HEK293T (cell line): ENCODE results near the gene PDCD2L.

ENCODE experiments used
- CTCF ChIA-PET: fragments of 350-600 bp; formaldehyde crosslinking; extraction: SDS; loops from one replicate; lab custom pipeline; 2021; ENCODE audit warnings: antibody characterized with exemption, inconsistent platforms; lab: Yijun Ruan, JAX
- POLR2A ChIA-PET: fragments of 350-600 bp; formaldehyde crosslinking; extraction: SDS; loops from one replicate; lab custom pipeline; 2020; ENCODE audit warnings: antibody characterized with exemption, inconsistent platforms; lab: Yijun Ruan, JAX
- DNase-seq: peaks from one replicate; pipeline ENCODE4 v3.0.0; 2012; ENCODE audit warnings: mixed read lengths; ENCODE audit errors: extremely low spot score
- ARNT ChIP-seq: fragments of 450-650 bp; IDR thresholded peaks from 2 replicates; pipeline ENCODE4 v1.6.1; 2017; ENCODE audit warnings: mild to moderate bottlenecking
- BHLHE40 ChIP-seq: fragments of 450-650 bp; IDR thresholded peaks from 2 replicates; pipeline ENCODE4 v1.6.1; 2016; ENCODE audit warnings: mild to moderate bottlenecking, moderate library complexity, borderline replicate concordance
- CTBP1 ChIP-seq: fragments of 450-650 bp; IDR thresholded peaks from 2 replicates; pipeline ENCODE4 v1.6.1; 2016; ENCODE audit warnings: borderline replicate concordance
- ELF4 ChIP-seq: fragments of 450-650 bp; IDR thresholded peaks from 2 replicates; pipeline ENCODE4 v1.6.1; 2017; ENCODE audit warnings: antibody characterized with exemption
- FOXA1 ChIP-seq: fragments of 450-650 bp; IDR thresholded peaks from 2 replicates; pipeline ENCODE4 v1.6.1; 2016; ENCODE audit warnings: mild to moderate bottlenecking
- FOXK2 ChIP-seq: fragments of 450-650 bp; IDR thresholded peaks from 2 replicates; pipeline ENCODE4 v1.6.1; 2016; ENCODE audit warnings: mild to moderate bottlenecking
- FOXM1 ChIP-seq: fragments of 450-650 bp; IDR thresholded peaks from 2 replicates; pipeline ENCODE4 v1.6.1; 2017; ENCODE audit warnings: mild to moderate bottlenecking, borderline replicate concordance
- HDGF ChIP-seq: fragments of 450-650 bp; IDR thresholded peaks from 2 replicates; pipeline ENCODE4 v1.6.1; 2017; ENCODE audit warnings: antibody characterized with exemption, borderline replicate concordance
- L3MBTL2 ChIP-seq: fragments of 450-650 bp; conservative IDR thresholded peaks from 2 replicates; pipeline ENCODE4 v1.6.1; 2016; ENCODE audit warnings: mild to moderate bottlenecking
- LEF1 ChIP-seq: fragments of 450-650 bp; IDR thresholded peaks from 2 replicates; pipeline ENCODE4 v1.6.1; 2017; ENCODE audit warnings: mild to moderate bottlenecking, borderline replicate concordance
- NFRKB ChIP-seq: fragments of 450-650 bp; IDR thresholded peaks from 2 replicates; pipeline ENCODE4 v1.6.1; 2016; ENCODE audit warnings: mild to moderate bottlenecking, moderate library complexity
- PKNOX1 ChIP-seq: fragments of 450-650 bp; IDR thresholded peaks from 2 replicates; pipeline ENCODE4 v1.6.1; 2016
- SP1 ChIP-seq: fragments of 450-650 bp; IDR thresholded peaks from 2 replicates; pipeline ENCODE4 v1.6.1; 2017
- SUZ12 ChIP-seq: fragments of 450-650 bp; IDR thresholded peaks from 2 replicates; pipeline ENCODE4 v1.6.1; 2016; ENCODE audit warnings: mild to moderate bottlenecking
- TARDBP ChIP-seq: fragments of 450-650 bp; IDR thresholded peaks from 2 replicates; pipeline ENCODE4 v1.6.1; 2016
- ZNF384 ChIP-seq: fragments of 450-650 bp; IDR thresholded peaks from 2 replicates; pipeline ENCODE4 v1.6.1; 2016

The PDCD2L gene

GRCh38 chr19:34404109-34404909 lies at the start of gene PDCD2L:
TSS of gene PDCD2L (plus strand) at chr19:34404399. CDS start at chr19:34404431, 32 bp downstream.
- TF ChIP-seq HDGF, result no peak
- TF ChIP-seq CTBP1, result no peak
- peak; percentile 96 for TF ChIP-seq L3MBTL2
- TF ChIP-seq FOXM1, result no peak
- DNase-seq, result peak; percentile 96
- POLR2A ChIA-PET, result interaction anchor here (1.0 kb wide), 2 partner anchors 24 to 40 kb away, joined by 3 read pairs; partner anchors contain the start of gene UBA2
- CTCF ChIA-PET, result interaction anchor here (0.5 kb wide), 1 partner anchor 221 kb away, joined by 3 read pairs; no protein-coding TSS in a partner anchor

- ChIA-PET CTCF (interaction anchor here (1.0 kb wide), 1 partner anchor 8 kb away, joined by 3 read pairs; no protein-coding TSS in a partner anchor), POLR2A (no interaction called here)
- DNase-seq, result no peak
- TF ChIP-seq ARNT, result no peak
Observed at GRCh38 chr19:34355201-34355600, 49.0 kb upstream of the PDCD2L start.

GRCh38 chr19:34356875-34357274 lies 47.3 kb upstream of the PDCD2L start:
- no peak for DNase-seq
- TF ChIP-seq ELF4 (no peak), SUZ12 (no peak), L3MBTL2 (no peak), ARNT (no peak), FOXM1 (no peak), TARDBP (no peak), BHLHE40 (no peak), PKNOX1 (no peak), ZNF384 (no peak), FOXK2 (no peak), HDGF (no peak), FOXA1 (no peak), CTBP1 (no peak), NFRKB (no peak), LEF1 (no peak), SP1 (no peak)
- POLR2A ChIA-PET, result no interaction called here
- CTCF ChIA-PET, result no interaction called here

GRCh38 chr19:34357431-34357830 lies 46.8 kb upstream of the PDCD2L start:
- no peak for DNase-seq
- ChIA-PET CTCF (no interaction called here), POLR2A (no interaction called here)
- no peak for TF ChIP-seq BHLHE40
- no peak for TF ChIP-seq FOXA1
- TF ChIP-seq NFRKB, result no peak
- TF ChIP-seq ARNT, result no peak
- no peak for TF ChIP-seq SP1
- no peak for TF ChIP-seq CTBP1
- no peak for TF ChIP-seq ELF4
- TF ChIP-seq FOXK2, result no peak
- no peak for TF ChIP-seq HDGF
- no peak for TF ChIP-seq TARDBP
- TF ChIP-seq L3MBTL2, result no peak
- TF ChIP-seq PKNOX1, result no peak
- no peak for TF ChIP-seq FOXM1

GRCh38 chr19:34359140-34359953 lies 44.9 kb upstream of the PDCD2L start:
- DNase-seq, result peak; percentile 97
- TF ChIP-seq L3MBTL2, result peak; percentile 61
- TF ChIP-seq BHLHE40, result no peak
- TF ChIP-seq TARDBP, result peak; percentile 74; the same call in 1 of the 2 replicates
- CTCF ChIA-PET, result interaction anchor here (0.6 to 1.0 kb wide), 2 partner anchors 13 to 1031 kb away, joined by 4 to 5 read pairs; no protein-coding TSS in a partner anchor
- POLR2A ChIA-PET, result interaction anchor here (0.9 to 1.5 kb wide), 4 partner anchors 11 to 114 kb away, joined by 3 to 6 read pairs (median 4); partner anchors contain the start of gene UBA2

GRCh38 chr19:34359954-34360315 lies 44.3 kb upstream of the PDCD2L start:
- CTCF ChIA-PET, result no interaction called here
- no peak for TF ChIP-seq SUZ12
- no peak for TF ChIP-seq PKNOX1
- no peak for TF ChIP-seq CTBP1
- no peak for TF ChIP-seq NFRKB
- no peak for TF ChIP-seq ZNF384
- no peak for TF ChIP-seq TARDBP
- TF ChIP-seq LEF1, result no peak
- no peak for TF ChIP-seq SP1
- TF ChIP-seq ELF4, result no peak
- no peak for TF ChIP-seq FOXM1
- TF ChIP-seq FOXA1, result no peak
- TF ChIP-seq BHLHE40, result no peak
- TF ChIP-seq HDGF, result no peak
- TF ChIP-seq FOXK2, result no peak
- no peak for TF ChIP-seq ARNT
- DNase-seq, result no peak
- POLR2A ChIA-PET, result interaction anchor here (0.9 to 1.5 kb wide), 4 partner anchors 11 to 115 kb away, joined by 3 to 6 read pairs (median 4); partner anchors contain the start of gene UBA2
